HG03354 (cell line): Measurements from ENCODE around the gene GPR18.
"Not testable (repeated sequence)": the region's sequence is repeated elsewhere in the genome, so short reads cannot be mapped to it uniquely, and the experiment has no call there.

Experiments
- ATAC-seq: cut with Tn5 transposase; IDR thresholded peaks from one replicate; pipeline ENCODE4 v1.9.1; 2021; ENCODE audit warnings: mild to moderate bottlenecking; ENCODE audit not compliant: unreplicated experiment, poor library complexity, severe bottlenecking

GPR18 gene

DNA sequence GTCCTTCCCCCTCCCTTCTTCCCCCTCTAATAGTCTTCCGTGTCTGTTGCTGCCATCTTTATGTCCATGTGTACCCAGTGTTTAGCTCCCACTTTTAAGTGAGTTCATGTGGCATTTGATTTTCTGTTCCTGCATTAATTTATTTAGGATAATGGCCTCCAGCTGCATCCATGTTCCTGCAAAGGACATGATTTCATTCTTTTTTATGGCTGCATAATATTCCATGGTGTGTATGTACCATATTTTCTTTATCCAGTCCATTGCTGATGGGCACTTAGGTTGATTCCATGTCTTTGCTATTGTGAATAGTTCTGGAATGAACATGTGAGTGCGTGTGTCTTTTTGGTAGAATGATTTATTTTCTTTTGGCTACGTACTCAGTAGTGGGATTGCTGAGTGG lies 9.0 kb downstream of the GPR18 start:
- ATAC-seq: not testable (repeated sequence)

DNA sequence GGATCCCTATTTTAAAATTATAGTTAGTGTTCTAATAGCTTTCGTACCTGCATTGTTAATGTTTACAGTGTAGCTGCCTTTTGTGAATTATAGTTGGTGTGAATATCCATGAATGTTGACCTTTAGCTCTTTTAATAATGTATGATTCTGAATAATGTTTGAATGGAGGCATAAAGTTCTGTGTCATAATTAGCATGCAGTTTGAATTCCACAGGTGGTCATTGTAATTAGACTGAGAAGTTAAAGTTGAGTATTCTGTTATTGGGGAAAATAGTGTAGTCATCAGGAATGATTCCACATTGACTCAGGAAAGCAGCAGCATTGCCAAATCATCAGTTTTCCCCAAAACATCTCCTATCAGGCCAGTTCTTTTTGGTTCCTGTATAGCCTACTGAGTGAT lies 12.1 kb downstream of the GPR18 start:
- no peak for ATAC-seq

DNA sequence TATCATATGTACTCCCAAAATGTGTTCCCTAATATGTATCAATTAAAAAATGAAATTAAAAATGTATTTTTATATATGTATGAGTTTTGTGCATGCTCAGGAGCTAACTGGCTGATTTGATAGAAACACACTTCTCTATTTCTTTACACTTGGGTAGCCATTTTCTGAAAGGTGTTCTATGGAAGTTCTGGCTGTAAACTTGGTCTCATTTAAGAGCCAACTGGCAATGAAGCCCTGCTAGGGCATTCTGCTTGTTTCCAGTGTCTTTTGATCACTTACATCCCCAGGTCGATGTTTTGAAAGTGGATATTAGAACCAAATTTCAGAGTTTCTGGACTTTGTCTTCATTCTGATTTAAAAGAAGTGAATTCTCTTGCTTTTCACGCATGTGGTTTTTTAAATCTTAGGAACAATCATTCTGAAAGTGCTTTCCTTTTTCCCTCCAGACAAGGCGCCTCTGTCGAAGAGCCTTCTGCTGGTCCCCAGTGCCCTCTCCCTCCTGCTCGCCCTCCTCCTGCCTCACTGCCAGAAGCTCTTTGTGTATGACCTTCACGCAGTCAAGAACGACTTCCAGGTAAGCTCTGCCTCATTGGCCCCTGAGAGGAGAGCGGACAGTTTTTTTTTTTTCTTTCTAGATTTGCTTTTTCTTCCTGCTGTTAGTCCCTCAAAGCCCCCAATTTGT lies 20.1 kb downstream of the GPR18 start:
- ATAC-seq: no peak

DNA sequence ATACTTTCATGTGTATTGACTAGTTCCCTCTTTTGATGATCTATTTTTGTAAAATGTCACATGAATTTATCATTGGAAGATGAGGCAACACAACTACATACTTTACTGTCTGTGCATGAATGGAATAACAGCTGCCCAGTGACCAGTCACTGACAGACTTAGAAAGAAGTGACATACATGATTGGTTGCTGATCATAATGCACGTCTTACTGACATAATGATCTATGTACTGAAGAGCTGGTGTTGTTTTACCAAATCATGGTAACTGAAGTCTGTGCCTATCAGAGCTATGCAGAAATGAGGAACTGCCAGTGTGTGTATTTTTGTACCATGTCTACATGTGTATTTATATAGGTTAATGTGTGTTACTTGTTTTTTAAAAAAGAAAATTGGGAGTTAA lies 26.5 kb downstream of the GPR18 start:
- ATAC-seq: peak; percentile 35

DNA sequence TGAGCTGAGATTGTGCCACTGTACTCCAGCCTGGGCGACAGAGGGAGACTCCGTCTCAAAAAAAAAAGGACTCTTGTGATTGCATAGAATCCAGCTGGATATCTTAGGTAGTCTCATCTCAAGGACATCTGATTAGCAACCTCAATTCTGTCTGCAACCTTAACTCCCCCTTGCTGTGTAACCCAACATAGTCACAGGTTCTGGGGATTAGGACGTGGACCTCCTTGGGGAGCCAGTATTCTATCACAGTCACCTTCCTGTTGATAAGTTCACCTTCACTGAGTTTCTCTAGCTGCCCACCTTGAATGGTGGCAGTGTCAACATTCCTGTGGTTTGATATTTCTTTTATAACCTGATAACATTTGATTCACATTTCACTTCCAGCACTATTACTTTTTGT lies 27.2 kb downstream of the GPR18 start:
- no peak for ATAC-seq

DNA sequence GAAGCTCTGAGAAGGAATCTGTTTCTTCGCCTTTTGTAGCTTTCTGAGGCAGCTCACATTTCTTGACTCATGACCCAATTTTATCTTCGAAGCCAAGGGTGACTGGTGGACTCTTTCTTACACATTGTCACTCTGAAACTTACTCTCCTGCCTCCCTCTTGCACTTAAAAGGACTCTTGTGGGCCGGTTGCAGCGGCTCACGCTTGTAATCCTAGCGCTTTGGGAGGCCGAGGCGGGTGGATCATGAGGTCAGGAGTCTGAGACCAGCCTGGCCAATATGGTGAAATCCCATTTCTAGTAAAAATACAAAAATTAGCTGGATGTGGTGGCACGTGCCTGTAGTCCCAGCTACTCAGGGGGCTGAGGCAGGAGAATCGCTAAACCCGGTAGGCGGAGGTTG lies 27.6 kb downstream of the GPR18 start:
- ATAC-seq: not testable (repeated sequence)

DNA sequence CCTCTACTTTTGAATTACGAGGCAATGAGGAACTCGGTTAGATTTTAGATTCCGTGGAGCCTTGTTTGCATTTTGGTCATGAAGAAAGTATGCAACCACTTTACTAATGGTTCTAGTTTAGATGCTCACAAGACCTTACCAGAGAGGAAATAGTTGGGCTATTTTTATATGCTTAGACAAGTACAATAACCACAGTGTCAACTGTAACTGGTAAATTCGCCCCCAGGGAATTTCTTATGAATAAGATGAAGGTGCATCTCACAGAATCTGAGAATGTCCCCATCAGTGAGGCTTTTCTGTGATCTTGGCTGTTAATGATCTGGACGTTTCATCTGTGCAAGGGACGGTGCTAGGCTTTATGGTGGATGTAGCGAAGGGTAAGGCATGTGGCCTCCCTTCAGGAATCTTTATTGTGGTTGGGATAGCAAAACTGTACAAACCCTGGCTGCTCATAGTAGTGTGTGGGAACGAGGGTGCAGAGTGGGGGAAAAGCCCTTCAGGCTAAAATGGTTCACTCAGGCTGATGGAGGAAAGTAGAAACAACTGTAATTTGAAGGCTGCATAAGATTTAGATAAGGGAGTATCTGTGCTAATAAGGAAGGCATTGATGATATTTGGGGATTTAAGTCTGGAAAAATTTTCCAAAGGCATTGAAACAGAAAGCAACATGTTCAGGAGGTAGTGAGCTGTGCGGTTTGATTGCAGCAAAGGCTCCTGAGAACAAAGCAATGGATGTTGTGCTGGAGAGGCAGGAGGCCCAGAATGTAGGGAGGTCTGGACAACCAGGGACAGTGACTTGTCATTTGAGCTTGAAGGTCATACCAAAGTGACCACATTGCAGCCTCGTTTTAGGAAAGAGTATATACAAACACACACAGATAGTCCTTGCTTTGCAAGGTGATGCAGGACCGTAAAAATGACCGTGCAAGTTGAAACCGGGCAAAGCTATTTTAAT lies 29.2 kb downstream of the GPR18 start:
- ATAC-seq: peak; percentile 92

DNA sequence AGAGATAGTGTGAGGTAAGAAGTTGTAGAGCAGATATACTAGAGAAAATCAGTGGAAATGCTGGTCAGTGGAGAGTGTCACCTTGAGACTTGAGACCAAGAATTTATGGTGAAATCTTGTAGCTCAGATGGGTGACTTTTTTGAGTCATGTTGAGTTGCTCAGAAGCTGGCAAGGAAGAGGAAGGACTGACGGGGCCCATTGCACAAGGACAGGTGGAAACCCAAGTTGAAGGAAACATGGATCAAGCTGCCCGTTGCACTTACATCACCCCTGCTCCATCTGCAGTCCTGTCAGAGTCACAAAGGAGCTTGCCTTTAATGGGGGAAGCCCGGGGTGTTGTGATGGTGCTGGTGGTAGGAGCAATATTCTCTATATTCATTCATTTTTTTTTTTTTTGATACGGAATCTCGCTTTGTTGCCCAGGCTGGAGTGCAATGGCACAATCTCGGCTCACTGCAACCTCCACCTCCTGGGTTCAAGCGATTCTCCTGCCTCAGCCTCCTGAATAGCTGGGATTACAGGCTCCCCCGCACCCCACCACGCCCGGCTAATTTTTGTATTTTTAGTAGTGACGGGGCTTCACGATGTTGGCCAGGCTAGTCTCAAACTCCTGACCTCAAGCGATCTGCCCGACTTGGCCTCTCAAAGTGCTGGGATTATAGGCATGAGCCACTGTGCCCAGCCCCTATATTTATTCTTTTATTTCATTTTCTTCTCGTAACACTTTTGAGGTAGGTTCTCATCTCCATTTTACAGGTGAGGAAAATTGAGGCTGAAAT lies 30.1 kb downstream of the GPR18 start:
- ATAC-seq: no peak

DNA sequence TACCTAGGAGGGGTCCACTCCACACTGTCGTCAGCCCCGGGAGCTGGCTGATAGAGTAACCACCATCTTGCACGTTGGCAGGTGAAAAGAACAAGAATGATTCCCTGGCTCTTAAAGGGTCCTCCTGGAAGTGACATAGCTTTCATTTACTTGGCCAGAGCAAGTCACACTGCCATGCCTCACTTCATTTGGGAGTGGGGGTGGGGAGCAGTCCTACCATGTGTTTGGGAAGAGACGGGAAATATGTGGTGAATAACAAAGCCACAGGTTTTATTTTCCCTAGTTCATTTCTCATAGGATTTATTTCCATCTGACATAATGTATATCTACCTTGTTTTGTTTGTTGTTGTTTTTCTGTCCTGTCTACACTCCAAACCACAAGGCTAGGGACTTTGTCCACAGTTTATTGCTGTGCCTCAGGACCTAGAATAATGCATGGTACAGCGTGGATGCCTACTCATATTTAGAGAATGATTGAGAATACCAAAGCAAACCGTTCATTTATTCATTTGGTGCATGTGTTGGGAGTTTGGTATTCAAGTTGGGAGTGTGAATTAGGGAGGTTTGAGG lies 30.8 kb downstream of the GPR18 start:
- no peak for ATAC-seq

DNA sequence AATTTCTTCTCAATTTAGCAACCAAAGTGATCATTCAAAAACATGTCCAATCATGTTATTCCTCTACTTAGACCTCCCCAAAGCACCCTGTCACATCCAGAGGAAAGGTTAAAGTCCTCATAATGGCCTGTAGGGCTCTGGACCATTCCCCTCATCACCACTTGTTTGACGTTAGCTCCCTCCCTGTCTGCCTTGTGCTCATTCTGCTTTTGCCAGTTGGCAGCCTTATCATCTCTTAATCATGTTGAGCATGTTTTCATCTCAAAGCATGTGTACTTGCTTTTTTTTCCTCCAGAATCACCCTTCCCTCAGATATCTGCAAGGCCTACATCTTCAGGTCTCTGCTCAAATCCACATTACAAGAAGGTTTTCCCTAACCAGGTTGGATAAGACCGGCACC lies 31.7 kb downstream of the GPR18 start:
- ATAC-seq: no peak

DNA sequence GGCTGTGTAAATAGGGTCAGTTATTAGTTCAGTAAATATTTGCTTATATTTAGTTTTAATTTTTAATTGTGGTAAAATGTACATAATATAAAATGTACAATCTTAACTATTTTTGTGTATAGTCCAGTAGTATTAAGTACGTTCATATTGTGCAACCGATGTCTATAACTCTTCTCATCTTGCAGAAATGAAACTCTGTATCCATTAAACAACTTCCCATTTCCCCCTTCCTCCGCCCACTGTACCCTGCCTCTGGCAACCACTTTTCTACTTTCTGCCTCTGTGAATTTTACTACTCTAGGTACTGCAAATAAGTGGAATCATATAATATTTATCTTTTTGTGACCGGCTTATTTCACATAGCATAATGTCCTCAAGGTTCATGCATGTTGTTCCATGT lies 33.1 kb downstream of the GPR18 start:
- ATAC-seq: no peak

DNA sequence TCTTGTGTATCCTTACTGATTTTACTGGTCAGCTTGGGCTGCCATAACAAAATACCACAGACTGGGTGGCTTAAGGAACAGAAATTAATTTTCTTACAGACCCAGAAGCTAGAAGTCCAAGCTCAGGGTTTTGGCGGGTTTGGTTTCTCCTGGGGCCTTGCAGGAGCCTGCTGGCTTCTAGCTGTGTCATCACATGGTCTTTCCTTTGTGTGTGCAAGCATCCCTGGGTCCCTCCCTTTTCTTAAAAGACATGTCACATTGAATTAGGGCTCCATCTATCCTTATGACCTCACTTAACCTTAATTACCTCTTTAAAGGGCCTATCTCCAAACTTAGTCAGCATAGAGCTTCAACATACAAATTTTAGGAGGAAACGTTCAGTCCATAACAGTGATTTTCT lies 34.2 kb downstream of the GPR18 start:
- no peak for ATAC-seq

DNA sequence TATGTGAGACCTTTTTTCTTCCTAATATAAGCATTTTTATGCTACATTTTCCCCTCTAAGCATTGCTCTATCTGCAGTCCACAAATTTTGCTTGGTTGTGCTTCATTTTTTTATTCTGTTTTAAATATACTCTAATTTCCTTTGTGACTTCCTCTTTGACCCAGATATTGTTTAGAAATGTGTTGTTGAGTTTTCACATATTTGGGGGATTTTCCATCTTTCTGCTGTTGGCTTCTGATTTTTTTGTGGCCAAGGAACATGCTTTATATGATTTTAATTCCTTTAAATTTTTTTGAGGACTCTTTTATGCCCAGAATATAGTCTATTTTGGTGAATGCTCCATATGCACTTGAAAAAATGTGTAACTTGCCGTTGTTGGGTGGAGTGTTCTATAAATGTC lies 34.6 kb downstream of the GPR18 start:
- no peak for ATAC-seq

DNA sequence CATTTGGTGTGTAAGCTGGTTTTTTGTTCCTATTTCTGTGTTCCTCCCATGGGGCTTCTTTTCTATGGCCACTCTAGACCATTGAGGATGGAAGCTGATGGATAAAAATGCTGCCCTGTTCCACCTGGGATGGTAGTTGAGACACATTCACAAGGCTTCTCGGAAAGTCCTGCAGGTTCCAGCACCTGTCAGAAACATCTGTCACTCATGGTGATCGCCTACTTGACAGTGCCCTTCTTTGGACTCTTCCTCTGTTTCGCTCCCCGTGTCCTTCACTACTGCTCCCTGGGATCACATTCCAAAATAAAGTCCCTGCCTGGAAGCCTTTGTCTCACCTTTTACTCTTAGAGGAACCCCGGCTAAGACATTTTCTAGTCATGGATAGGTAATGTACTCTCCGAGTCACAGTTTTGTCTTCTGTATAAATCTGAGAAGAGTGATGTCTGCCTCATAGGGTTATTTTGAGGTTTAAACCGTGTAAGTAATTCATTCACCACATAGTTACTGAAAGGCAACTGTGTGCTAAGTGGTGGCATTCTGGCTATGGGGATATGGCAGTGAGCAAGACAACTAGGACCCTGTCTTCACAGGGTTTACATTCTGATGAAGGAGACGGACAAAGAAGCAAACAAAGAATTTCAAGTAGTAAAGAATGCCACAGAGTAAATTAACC lies 36.5 kb downstream of the GPR18 start:
- ATAC-seq: no peak

DNA sequence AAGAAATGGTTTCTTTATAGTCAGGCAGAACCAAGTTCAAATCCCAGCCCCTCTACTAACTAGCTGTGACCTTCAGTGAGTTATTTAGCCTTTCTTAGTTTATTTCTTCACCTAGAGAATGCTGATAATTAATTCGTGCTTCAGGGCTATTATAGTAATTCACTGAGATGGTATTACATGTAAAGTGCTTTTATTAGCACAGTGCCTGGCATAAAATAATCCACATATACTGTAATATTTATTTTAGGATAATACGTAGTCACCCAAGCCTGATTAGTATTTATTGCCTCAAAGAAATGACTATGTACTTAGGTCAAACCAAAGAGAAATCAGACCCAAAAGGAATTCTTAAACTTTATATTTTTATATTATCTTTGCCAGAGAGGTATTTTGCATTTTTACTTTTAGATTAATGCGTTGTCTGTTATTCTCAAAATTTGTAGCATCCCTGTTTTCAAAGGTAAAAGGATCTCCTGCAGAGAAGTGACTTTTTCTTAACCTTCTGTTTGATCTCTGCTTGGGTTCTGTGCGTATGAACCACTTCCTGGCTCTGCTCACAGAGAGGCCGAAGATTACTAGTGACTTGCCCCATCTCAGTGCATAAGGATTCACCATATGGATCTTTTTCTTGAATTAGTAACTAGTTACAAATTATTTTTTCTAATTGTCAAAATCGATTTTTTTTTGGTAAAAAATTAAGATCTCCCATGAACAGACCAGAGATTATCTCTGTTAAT lies 37.8 kb downstream of the GPR18 start:
- ATAC-seq: no peak

DNA sequence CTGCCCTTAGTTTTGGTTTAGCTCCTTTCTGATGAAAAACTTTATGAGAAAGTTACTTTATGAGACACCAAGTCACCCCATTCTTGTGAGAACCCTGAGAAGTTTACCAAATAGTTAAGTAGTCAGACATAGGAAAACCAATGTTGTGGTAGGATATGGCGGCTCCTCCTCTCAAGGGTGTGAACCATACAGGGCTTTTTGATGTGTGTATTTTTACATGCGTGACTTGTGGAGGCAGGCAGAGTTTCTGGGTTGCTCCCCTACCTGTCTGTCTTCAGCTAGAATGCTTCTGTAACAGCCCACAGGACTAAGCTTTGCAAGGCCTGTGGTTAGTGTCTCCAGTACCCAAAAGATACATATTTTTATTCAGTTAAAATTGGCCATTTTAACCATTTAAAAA lies 39.2 kb downstream of the GPR18 start:
- no peak for ATAC-seq

DNA sequence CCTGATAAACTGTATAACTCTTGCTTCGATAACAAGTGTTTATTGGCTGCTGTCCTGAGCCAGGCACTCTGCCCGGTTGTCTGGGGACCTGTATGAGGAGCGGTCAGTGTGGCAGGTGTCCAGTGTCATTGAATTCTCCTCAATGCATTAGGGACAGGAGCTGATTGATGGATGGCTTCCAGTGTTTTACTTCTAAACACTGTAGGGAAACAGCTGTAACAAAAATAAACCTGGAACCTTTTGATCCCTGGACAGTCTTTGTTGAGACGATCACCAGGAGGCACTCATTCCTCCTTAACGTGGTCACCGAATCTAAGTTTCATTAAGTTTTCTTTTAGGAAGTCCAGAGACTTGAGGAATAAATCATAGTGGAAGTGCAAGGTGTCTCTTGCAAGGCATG lies 39.6 kb downstream of the GPR18 start:
- ATAC-seq: no peak

DNA sequence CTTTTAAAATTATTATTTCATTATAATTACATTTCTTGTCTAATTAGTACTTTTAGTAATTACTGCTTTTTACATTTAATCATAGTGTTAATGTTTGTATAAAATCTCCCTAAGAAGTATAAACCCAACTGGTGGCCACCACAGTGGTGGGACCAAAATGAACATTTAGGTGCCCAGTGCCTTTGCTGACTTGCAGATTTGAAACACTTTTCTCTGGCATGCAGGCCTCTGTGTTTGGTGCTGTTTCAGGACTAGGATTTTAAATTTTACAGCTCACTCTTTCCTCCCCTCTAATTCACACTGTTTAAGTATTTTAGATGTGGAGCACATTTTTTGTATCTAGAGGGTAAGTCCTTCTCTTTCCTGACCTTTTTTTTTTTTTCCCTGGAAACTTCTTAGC lies 40.1 kb downstream of the GPR18 start:
- no peak for ATAC-seq
